Activated CD4-positive, alpha-beta memory T cell treated with anti-CD3 and anti-CD28 coated beads, Interleukin-2, amount 10 ng/mL, durations not matched to agents 7 days and 5 days (primary cell): Measurements from ENCODE around the gene CEACAM6. TPM values are rescaled to one million over a fixed set of nuclear protein-coding genes. Genes with fewer than 3 reads are reported as not detected.
"Not testable (repeated sequence)": the region's sequence is repeated elsewhere in the genome, so short reads cannot be mapped to it uniquely, and the experiment has no call there.

Experiments used
- CTCF ChIA-PET: fragments of 350-600 bp; sonication (Branson Sonifier 250); formaldehyde crosslinking; loops from one replicate; lab custom pipeline; 2021; ENCODE audit warnings: antibody characterized with exemption, inconsistent platforms; lab: Charles Lee
- POLR2A ChIA-PET: fragments of 350-600 bp; sonication (Branson Sonifier 250); formaldehyde crosslinking; loops from one replicate; lab custom pipeline; 2021; ENCODE audit warnings: antibody characterized with exemption; lab: Charles Lee
- DNase-seq: peaks from one replicate; pipeline ENCODE4 v3.0.0-alpha.2; 2020
- H3K27ac Mint-ChIP-seq: one replicate; pipeline ENCODE4 v1.8.0; 2021; ENCODE audit warnings: mild to moderate bottlenecking, mixed read lengths
- H3K27me3 Mint-ChIP-seq: one replicate; pipeline ENCODE4 v1.8.0; 2021; ENCODE audit warnings: mixed read lengths
- H3K36me3 Mint-ChIP-seq: one replicate; pipeline ENCODE4 v1.8.0; 2021; ENCODE audit warnings: low read depth, mixed read lengths
- H3K4me1 Mint-ChIP-seq: one replicate; pipeline ENCODE4 v1.8.0; 2021; ENCODE audit warnings: mixed read lengths
- H3K4me3 Mint-ChIP-seq: one replicate; pipeline ENCODE4 v1.8.0; 2021; ENCODE audit warnings: mild to moderate bottlenecking, mixed read lengths
- H3K9me3 Mint-ChIP-seq: one replicate; pipeline ENCODE4 v1.8.0; 2021; ENCODE audit warnings: mixed read lengths
- total RNA-seq, 2 experiments: library from RNA; stranded (reverse); gene quantifications; one replicate each; pipeline ENCODE4 v1.2.3, GENCODE V29; 2021

The CEACAM6 gene
- total RNA-seq, 2 experiments from 2014 or later, result not detected

DNA sequence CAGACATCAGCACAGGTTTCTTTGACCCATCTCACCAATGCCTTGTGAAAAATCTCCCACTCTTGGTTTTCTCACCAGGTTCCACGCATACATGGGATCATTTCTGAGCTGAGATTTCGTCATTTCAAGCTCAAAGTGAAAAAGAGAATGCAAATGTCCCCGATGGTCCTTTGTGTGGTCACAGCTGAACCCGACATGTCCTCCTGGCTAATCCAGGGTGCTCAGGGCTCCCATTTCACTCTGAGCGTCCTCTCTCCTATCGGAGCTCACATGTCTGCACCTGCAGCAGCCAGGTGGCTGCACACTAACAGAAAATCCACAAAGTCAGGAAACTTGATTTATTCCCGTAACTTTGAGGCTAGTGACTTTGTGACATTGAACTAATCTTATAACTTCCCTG is 31.7 kb downstream of the CEACAM6 start:
- POLR2A ChIA-PET, result no interaction called here
- Mint-ChIP-seq H3K27ac (no peak overlapping the region), H3K36me3 (no peaks in the 10 kb centered on the region), H3K27me3 (peaks cover 49% of the 10 kb centered on the region), H3K4me1 (peaks cover 17% of the 10 kb centered on the region), H3K4me3 (no peak overlapping the region), H3K9me3 (no peaks in the 10 kb centered on the region)
- CTCF ChIA-PET, result interaction anchor here (0.6 to 5.8 kb wide), 2 partner anchors 34 to 80 kb away, joined by 3 to 139 read pairs; partner anchors contain the start of gene CEACAM6
- no peak for DNase-seq

DNA sequence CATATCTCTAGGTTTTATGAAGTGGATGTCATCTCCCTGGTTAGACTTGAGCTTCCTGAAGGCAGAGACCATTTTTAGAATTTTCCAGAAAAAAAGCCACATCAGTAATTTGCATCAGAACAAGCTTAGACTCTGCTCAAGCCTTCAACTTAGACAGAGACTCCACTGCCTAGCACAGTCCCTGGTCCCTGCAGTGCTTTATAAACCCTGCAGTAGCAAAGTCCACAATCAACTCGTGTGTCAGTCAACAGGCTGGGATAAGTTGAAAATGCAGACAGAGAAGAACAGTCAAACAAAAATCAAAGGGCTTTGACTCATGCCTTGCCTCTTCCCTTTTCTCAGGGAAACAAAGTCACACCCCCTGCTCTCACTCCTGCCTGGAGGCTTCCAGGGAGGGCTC is 33.2 kb downstream of the CEACAM6 start:
- H3K27ac Mint-ChIP-seq, CTCF ChIA-PET, H3K4me3 Mint-ChIP-seq, DNase-seq, H3K9me3 Mint-ChIP-seq, H3K36me3 Mint-ChIP-seq, POLR2A ChIA-PET: not testable (repeated sequence)
- H3K4me1 Mint-ChIP-seq, result peaks cover 17% of the 10 kb centered on the region
- peaks cover 57% of the 10 kb centered on the region for H3K27me3 Mint-ChIP-seq

DNA sequence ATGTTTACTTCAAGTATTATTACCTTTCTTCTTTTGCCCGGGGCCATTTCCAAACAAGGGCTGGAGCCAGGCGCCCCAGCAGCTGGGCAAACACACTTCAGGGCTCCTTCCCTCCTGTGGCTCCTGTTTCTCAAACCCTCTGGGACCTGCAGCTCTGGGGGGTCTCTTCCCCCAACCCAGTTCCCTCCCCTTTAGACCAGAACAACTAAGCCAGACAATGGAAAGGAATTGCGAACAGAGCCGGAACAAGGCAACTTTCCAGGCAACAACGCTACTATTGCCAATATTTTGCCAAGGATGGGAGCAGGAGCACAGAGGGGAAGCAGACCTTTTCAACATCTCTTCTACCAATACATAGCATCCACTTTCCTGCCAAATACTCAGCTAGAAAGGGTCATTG is 33.7 kb downstream of the CEACAM6 start:
- H3K27ac Mint-ChIP-seq, H3K36me3 Mint-ChIP-seq, H3K4me3 Mint-ChIP-seq, POLR2A ChIA-PET, DNase-seq, CTCF ChIA-PET, H3K9me3 Mint-ChIP-seq: not testable (repeated sequence)
- Mint-ChIP-seq H3K4me1 (peaks cover 17% of the 10 kb centered on the region), H3K27me3 (peaks cover 55% of the 10 kb centered on the region)

DNA sequence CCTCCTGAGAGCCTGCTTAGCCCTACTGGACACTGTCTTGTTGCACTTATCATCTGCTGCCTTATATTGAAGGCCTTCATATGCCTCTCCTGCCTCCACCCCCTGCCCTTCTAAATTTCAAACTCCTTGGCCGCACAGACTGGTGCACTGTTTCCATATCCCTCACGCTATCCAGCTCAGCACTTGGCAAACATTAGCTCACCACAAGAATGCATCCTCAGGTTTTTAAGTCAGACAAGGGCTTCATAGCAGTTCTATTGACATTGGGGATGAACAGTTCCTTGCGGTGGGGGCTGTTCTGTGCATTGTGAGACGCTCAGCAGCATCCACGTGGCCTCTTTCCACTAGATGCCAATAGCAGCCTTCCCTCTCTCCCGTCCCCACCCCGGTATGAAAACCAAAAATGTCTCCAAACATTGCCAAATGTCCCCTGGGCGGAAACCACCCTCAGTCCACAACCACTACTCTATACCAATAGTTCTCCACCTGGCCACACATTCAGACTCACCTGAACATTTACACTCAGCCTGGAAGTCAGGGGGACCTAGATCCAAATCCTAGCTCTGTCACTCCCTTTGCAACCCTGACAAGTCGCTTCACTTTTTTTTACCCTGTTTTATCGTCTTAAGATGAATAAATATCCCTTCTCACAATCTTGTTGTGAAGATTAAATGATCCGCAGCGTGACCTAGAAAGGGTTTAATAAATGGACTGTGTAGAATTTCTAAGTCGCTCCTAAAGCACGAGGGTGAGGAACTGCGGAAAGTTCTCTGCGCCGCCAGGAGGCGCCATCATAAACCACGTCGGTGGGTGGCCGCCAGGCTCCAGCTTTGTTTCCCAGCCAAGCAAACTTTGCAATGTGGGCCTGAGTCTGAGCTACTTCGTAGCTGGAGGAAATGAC is 37.4 kb downstream of the CEACAM6 start:
- H3K36me3 Mint-ChIP-seq, result no peaks in the 10 kb centered on the region
- DNase-seq, result peak; percentile 47
- H3K27me3 Mint-ChIP-seq, result peaks cover 39% of the 10 kb centered on the region
- ChIA-PET CTCF (interaction anchor here (0.5 to 6.5 kb wide), 25 partner anchors 9 to 1700 kb away, joined by 3 to 76 read pairs (median 7); partner anchors contain the start of gene RABAC1), POLR2A (interaction anchor here (0.9 kb wide), 1 partner anchor 29 kb away, joined by 3 read pairs; no protein-coding TSS in a partner anchor)
- H3K4me3 Mint-ChIP-seq, result no peak overlapping the region
- no peaks in the 10 kb centered on the region for H3K9me3 Mint-ChIP-seq
- no peaks in the 10 kb centered on the region for H3K4me1 Mint-ChIP-seq
- H3K27ac Mint-ChIP-seq, result no peak overlapping the region

DNA sequence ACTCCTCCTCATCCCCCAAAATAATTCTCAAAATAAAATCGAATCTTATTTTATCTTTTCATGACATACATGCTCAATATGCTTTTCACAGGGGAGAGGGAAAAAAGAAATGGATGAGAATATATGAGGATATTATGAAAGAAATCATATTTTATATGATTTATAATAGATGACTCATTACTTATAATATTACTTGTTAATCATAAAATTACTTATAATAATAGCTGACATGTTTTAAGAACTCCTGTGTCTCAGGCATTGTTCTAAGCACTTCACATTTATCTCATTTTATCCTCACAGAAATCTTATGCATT is 38.0 kb downstream of the CEACAM6 start:
- H3K4me1 Mint-ChIP-seq, result no peaks in the 10 kb centered on the region
- no peak overlapping the region for H3K4me3 Mint-ChIP-seq
- H3K27ac Mint-ChIP-seq, result no peak overlapping the region
- peaks cover 38% of the 10 kb centered on the region for H3K27me3 Mint-ChIP-seq
- H3K9me3 Mint-ChIP-seq, result no peaks in the 10 kb centered on the region
- ChIA-PET CTCF (interaction anchor here (0.5 to 6.5 kb wide), 23 partner anchors 8 to 1699 kb away, joined by 3 to 76 read pairs (median 8); no protein-coding TSS in a partner anchor), POLR2A (interaction anchor here (0.9 kb wide), 1 partner anchor 28 kb away, joined by 3 read pairs; no protein-coding TSS in a partner anchor)
- no peaks in the 10 kb centered on the region for H3K36me3 Mint-ChIP-seq
- no peak for DNase-seq

DNA sequence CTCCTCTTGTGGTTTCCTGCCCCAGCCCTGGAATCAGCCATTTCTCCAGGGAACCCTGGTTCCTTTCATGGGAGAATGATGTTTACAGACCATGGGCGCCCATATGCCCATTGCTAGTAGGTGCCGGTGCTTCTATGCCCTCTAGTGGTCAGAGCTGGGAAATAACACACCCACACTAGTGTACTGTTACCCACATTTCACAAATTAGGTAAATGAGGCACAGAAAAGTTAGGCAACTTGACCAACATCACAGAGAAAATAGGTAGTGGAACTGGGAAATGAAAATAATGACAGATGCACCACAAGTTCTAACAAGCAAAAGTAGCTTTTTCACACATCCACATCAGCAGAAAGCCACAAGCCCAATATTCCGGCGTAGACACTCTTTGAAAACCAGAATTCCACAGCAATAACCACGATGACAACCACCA is 39.7 kb downstream of the CEACAM6 start:
- POLR2A ChIA-PET, result interaction anchor here (0.6 kb wide), 1 partner anchor 141 kb away, joined by 3 read pairs; no protein-coding TSS in a partner anchor

DNA sequence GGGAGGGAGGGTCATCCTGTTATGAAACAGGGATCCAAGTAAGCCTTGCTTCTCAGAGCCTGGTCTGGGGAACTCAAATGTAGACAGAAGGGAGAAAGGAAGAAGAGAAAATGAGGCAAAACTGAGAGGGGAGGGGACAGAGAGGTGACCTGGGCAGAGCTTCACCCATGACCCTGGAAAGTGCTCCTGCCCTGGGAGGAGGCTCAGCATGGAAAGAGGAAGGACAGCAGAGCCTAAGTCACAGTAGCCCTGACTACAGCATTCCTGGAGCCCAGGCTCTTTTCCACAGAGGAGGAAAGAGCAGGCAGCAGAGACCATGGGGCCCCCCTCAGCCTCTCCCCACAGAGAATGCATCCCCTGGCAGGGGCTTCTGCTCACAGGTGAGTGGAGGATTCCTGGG is 41.0 kb downstream of the CEACAM6 start, which contains the start of gene CEACAM3:
Gene CEACAM3, plus strand, starts transcription at position 226 of the 400 bp plus-strand sequence. Its CDS starts 91 bp downstream, at position 317.
- no peaks in the 10 kb centered on the region for H3K4me1 Mint-ChIP-seq
- H3K27me3 Mint-ChIP-seq, result peaks cover 28% of the 10 kb centered on the region
- H3K36me3 Mint-ChIP-seq, result no peaks in the 10 kb centered on the region
- POLR2A ChIA-PET, result no interaction called here
- no peak within 1 kb of the TSS for H3K4me3 Mint-ChIP-seq
- H3K9me3 Mint-ChIP-seq, result no peaks in the 10 kb centered on the region
- H3K27ac Mint-ChIP-seq, result no peak within 1 kb of the TSS
- no peak for DNase-seq
- CTCF ChIA-PET, result interaction anchor here (0.9 to 6.5 kb wide), 8 partner anchors 11 to 154 kb away, joined by 3 to 76 read pairs (median 10); partner anchors contain the start of gene RPS19

More for the DNA sequence above, 39.7 kb downstream of the CEACAM6 start:
- Mint-ChIP-seq H3K27me3 (peaks cover 30% of the 10 kb centered on the region), H3K36me3 (no peaks in the 10 kb centered on the region), H3K9me3 (no peaks in the 10 kb centered on the region), H3K4me1 (no peaks in the 10 kb centered on the region), H3K4me3 (no peak overlapping the region), H3K27ac (no peak overlapping the region)
- peak; percentile 62 for DNase-seq
- CTCF ChIA-PET, result interaction anchor here (0.7 to 6.5 kb wide), 21 partner anchors 9 to 255 kb away, joined by 3 to 76 read pairs (median 5); partner anchors contain the start of gene RPS19

DNA sequence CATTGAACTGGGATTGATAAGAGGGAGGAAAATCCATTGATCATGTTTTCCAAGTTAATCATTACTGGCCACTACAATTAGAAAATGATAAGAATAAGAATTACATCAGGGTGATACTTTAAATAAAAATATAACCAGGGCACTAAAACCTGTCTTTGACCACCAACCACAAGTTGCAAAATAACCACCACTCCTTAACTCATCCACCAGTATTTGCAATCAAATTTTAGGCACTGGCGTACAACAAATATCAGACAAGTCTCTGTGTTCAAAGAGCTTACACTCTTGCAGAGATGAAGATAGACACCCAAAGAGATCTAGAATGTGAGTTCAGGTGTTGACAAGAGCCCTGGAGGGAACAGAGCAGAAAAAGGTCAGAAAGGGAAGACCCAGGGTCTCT is 41.6 kb downstream of the CEACAM6 start:
- Mint-ChIP-seq H3K27ac (no peak overlapping the region), H3K27me3 (peaks cover 28% of the 10 kb centered on the region), H3K36me3 (no peaks in the 10 kb centered on the region), H3K4me1 (peaks cover under 1% of the 10 kb centered on the region), H3K9me3 (no peaks in the 10 kb centered on the region), H3K4me3 (no peak overlapping the region)
- no peak for DNase-seq
- ChIA-PET CTCF (no interaction called here), POLR2A (no interaction called here)

DNA sequence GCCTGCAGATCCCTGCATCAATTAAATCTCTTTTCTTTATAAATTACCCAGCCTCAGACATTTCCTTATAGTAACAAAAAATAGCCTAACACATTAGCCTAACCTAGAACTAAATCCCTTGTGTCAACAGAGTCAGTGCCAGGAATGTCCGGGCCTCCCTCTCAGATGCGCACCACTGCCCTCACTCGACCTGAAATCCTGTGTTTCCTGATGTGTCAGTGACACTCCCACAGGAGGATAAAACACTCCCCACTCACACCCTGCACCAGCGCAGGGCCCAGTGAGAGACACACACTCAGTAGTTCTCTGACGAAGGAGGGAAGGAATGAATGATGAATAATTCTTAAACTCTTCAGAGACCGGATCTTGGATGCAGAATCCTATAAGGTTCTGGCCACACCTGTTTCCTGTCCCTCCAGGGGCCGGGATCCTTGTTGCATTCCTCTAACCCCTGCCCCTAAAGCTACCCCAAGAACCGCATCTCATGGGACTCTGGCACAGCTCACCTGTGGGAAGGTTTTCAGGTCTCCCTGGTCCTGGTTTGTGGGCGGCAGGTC is 44.2 kb downstream of the CEACAM6 start:
- Mint-ChIP-seq H3K36me3 (no peaks in the 10 kb centered on the region), H3K27me3 (peaks cover 9% of the 10 kb centered on the region), H3K27ac (no peak overlapping the region), H3K4me1 (peaks cover 13% of the 10 kb centered on the region), H3K9me3 (no peaks in the 10 kb centered on the region), H3K4me3 (no peak overlapping the region)
- POLR2A ChIA-PET, result no interaction called here
- CTCF ChIA-PET, result interaction anchor here (1.7 kb wide), 1 partner anchor 46 kb away, joined by 8 read pairs; no protein-coding TSS in a partner anchor
- DNase-seq, result no peak

DNA sequence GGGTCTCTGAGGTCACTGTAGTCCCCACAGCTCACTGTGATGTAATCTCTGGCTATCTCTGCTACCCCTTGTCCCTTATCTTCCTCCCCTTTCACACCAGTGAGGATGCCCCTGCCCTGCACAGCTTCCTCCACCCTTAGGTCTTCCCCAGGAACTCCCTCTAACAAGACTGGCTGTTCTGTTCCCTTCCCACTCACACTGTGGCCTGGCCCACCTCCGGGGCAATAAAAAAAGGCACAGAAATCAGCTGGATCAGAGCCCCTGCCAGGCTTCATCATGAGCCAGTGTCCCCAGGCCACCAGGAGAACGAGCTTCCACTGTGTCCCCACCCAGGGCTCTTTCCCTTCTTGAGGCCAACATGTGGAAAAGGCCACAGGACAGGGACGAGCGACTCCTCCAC is 45.7 kb downstream of the CEACAM6 start:
- Mint-ChIP-seq H3K27ac (no peak overlapping the region), H3K9me3 (no peaks in the 10 kb centered on the region)
- CTCF ChIA-PET, result interaction anchor here (1.7 to 1.9 kb wide), 2 partner anchors 8 to 48 kb away, joined by 7 to 8 read pairs; no protein-coding TSS in a partner anchor

DNA sequence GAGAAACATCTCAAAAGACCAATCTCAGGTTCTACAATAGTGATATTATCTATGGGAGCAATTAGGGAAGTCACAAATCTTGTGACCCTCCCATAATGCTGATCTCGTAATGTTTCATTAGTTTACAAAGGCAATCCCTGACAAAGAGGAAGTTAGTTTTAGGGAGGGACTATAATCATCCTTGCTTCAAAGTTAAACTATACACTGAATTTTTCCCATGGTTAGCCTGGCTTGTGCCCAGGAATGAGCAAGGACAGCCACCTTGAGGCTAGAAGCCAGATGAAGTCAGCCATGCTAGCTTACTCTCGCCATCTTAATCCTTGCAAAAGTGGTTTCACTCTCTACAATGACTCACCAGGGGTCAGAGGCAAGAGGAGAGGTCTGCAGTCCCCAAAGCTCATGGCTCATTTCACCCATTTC is 46.5 kb downstream of the CEACAM6 start:
- POLR2A ChIA-PET, result no interaction called here
- no peaks in the 10 kb centered on the region for H3K36me3 Mint-ChIP-seq
- H3K9me3 Mint-ChIP-seq, result no peaks in the 10 kb centered on the region
- H3K4me1 Mint-ChIP-seq, result peaks cover 15% of the 10 kb centered on the region
- no peak for DNase-seq
- CTCF ChIA-PET, result interaction anchor here (0.7 to 1.9 kb wide), 2 partner anchors 9 to 49 kb away, joined by 3 to 7 read pairs; no protein-coding TSS in a partner anchor
- H3K27me3 Mint-ChIP-seq, result peaks cover 4% of the 10 kb centered on the region
- H3K27ac Mint-ChIP-seq, result no peak overlapping the region
- H3K4me3 Mint-ChIP-seq, result no peak overlapping the region

More for the DNA sequence above, 45.7 kb downstream of the CEACAM6 start:
- Mint-ChIP-seq H3K27me3 (peaks cover 7% of the 10 kb centered on the region), H3K4me3 (no peak overlapping the region), H3K4me1 (peaks cover 15% of the 10 kb centered on the region), H3K36me3 (no peaks in the 10 kb centered on the region)
- POLR2A ChIA-PET, result no interaction called here
- DNase-seq, result no peak

DNA sequence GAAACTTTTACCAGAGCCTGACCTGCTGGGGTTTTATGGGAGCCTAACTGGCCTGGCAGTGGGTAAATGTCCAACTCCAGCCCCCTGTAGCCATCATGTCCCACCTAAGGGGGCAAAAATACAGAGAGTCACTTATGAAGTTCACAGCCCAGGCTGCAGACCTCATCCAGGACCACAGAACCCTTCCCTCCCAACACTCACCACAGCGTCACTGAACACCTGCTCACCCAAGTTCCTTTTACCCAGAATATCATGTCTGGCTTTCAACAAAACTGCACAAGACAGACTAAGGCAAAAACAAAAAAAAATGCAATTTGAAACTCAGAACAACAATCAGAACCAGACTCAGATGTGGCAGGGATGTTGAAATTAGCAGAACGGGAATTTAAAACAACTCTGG is 47.4 kb downstream of the CEACAM6 start:
- peaks cover 15% of the 10 kb centered on the region for H3K4me1 Mint-ChIP-seq
- H3K27me3 Mint-ChIP-seq, result peaks cover 6% of the 10 kb centered on the region
- H3K36me3 Mint-ChIP-seq, result no peaks in the 10 kb centered on the region
- H3K27ac Mint-ChIP-seq, result no peak overlapping the region
- ChIA-PET CTCF (interaction anchor here (0.7 to 2.2 kb wide), 3 partner anchors 10 to 50 kb away, joined by 3 to 8 read pairs (median 7); no protein-coding TSS in a partner anchor), POLR2A (interaction anchor here (0.7 kb wide), 1 partner anchor 17 kb away, joined by 3 read pairs; no protein-coding TSS in a partner anchor)
- H3K9me3 Mint-ChIP-seq, result no peaks in the 10 kb centered on the region
- no peak overlapping the region for H3K4me3 Mint-ChIP-seq
- DNase-seq, result no peak
